Omental fat pad (tissue), 4 donors: ENCODE measurements around the gene TTC9C. TPM values are rescaled to one million over a fixed set of nuclear protein-coding genes. Genes with fewer than 3 reads are reported as not detected.

Experiments
- ATAC-seq: fragments of 150-250 bp; one replicate; pipeline ENCODE4 v1.9.1; 2016; ENCODE audit warnings: mild to moderate bottlenecking, moderate library complexity; ENCODE audit not compliant: low FRiP score
- DNase-seq: peaks from one replicate; pipeline ENCODE4 v3.0.0-alpha.2; 2019; ENCODE audit warnings: low spot score
- total RNA-seq, 4 donors: library from RNA; depleted of rRNA; stranded (reverse); fragments of >200 nt; gene quantifications; one replicate each; pipeline ENCODE4 v1.1.0, GENCODE V29; 2016
- TF ChIP-seq, protein P1 (sequence below), 3 donors: fragments of 450-650 bp; IDR thresholded peaks; one replicate each; pipeline ENCODE4 v1.5.1; 2016 to 2017; ENCODE audit warnings: antibody characterized with exemption in 3 of 3, mild to moderate bottlenecking in 3 of 3, moderate library complexity in 2 of 3

Gene TTC9C
- total RNA-seq, 4 donors from 2014 or later = 13.8 to 24.4 (median 19.0) TPM

- DNase-seq = peak; percentile 58
- peak; percentile 81 for ATAC-seq
- TF ChIP-seq, protein P1, sequence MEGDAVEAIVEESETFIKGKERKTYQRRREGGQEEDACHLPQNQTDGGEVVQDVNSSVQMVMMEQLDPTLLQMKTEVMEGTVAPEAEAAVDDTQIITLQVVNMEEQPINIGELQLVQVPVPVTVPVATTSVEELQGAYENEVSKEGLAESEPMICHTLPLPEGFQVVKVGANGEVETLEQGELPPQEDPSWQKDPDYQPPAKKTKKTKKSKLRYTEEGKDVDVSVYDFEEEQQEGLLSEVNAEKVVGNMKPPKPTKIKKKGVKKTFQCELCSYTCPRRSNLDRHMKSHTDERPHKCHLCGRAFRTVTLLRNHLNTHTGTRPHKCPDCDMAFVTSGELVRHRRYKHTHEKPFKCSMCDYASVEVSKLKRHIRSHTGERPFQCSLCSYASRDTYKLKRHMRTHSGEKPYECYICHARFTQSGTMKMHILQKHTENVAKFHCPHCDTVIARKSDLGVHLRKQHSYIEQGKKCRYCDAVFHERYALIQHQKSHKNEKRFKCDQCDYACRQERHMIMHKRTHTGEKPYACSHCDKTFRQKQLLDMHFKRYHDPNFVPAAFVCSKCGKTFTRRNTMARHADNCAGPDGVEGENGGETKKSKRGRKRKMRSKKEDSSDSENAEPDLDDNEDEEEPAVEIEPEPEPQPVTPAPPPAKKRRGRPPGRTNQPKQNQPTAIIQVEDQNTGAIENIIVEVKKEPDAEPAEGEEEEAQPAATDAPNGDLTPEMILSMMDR (IDR thresholded peaks at IDR 0.05) = peak in 1 of 3 donors; percentile 92
Observed at GRCh38 chr11:62786318-62787004, 58.2 kb downstream of the TTC9C start.

DNA sequence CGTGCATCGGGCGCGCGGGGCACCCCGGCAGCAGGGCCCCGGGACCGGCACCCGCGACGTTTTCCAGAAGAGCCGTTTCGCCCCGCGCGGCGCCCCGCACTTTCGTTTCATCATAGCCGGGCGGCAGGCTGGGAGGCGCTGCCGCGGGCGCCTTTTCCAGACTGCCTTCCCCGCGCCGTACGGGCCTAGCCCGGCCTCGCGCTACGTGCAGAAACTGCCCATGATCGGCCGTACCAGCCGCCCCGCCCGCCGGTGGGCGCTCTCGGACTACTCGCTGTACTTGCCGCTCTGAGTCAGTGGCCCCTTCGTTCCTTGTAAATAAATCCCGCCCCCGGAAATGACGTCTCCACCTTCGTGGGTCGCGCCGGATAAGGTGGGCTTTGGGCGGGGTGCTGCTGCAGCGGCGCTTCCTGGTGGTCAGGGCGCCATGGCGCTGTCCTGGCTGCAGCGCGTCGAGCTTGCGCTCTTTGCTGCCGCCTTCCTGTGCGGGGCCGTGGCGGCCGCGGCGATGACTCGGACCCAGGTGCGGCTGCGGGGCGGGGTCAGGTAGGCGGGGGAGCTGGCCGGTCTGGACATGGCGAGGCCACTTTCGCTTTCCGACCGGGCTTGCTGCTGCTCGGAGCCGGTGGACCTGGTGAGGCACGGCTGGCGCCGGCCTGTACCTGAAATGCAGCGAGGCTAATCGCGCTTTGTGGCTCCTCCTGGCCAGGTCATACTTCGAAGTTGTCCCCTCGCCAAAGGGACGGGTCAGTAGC is 58.9 kb downstream of the TTC9C start, which contains the start of gene TMEM179B:
Gene TMEM179B, plus strand, starts transcription at position 398 of the 755 bp plus-strand sequence. Its CDS starts 30 bp downstream, at position 428.
- TF ChIP-seq, protein P1 (IDR thresholded peaks at IDR 0.05) = peak in 1 of 3 donors; percentile 56
- ATAC-seq (peak; percentile 91), DNase-seq (peak; percentile 99)

Other genes starting within 250 kb of the TTC9C start
- gene AHNAK, start 181.7 kb upstream of the TTC9C start, total RNA-seq = 1,000 to 10,000 TPM in 3 of 4 donors, 100 to 1,000 TPM in 1; 874 to 1,336 (median 1,047) TPM
- gene EEF1G, start 154.6 kb upstream of the TTC9C start, total RNA-seq = 1,000 to 10,000 TPM; 1,194 to 1,561 (median 1,267) TPM
- gene TUT1, start 137.0 kb upstream of the TTC9C start, total RNA-seq = 10 to 100 TPM in 3 of 4 donors, 1 to 10 TPM in 1; 7.9 to 11.0 (median 10.5) TPM
- 100 to 1,000 TPM in 2 of 4 donors, 10 to 100 TPM in 2; 77.1 to 172 (median 89.6) TPM for gene MTA2, start 126.6 kb upstream of the TTC9C start, total RNA-seq
- gene EML3, start 115.7 kb upstream of the TTC9C start, total RNA-seq = 10 to 100 TPM; 40.7 to 68.6 (median 52.0) TPM
- 10 to 100 TPM in 3 of 4 donors, 1 to 10 TPM in 1; 7.9 to 12.7 (median 11.4) TPM for gene ROM1, start 115.2 kb upstream of the TTC9C start, total RNA-seq
- gene B3GAT3, start 106.5 kb upstream of the TTC9C start, total RNA-seq = 10 to 100 TPM; 18.8 to 40.7 (median 23.2) TPM
- gene GANAB, start 81.9 kb upstream of the TTC9C start, total RNA-seq = 100 to 1,000 TPM; 108 to 166 (median 128) TPM
- 10 to 100 TPM; 11.9 to 27.7 (median 17.2) TPM for gene INTS5, start 75.2 kb upstream of the TTC9C start, total RNA-seq
- gene C11orf98, start 63.3 kb upstream of the TTC9C start, total RNA-seq = 10 to 100 TPM; 18.3 to 42.9 (median 33.3) TPM
- 10 to 100 TPM in 1 of 4 donors, 1 to 10 TPM in 3; 2.8 to 18.4 (median 7.0) TPM for gene CSKMT, start 63.2 kb upstream of the TTC9C start, total RNA-seq
- 1 to 10 TPM; 7.3 to 9.9 (median 8.2) TPM for gene UQCC3, start 56.8 kb upstream of the TTC9C start, total RNA-seq
- gene LBHD1, start 56.2 kb upstream of the TTC9C start, total RNA-seq = 1 to 10 TPM; 3.0 to 6.8 (median 5.7) TPM
- 100 to 1,000 TPM; 135 to 196 (median 167) TPM for gene UBXN1, start 49.4 kb upstream of the TTC9C start, total RNA-seq
- gene LRRN4CL, start 39.0 kb upstream of the TTC9C start, total RNA-seq = 10 to 100 TPM; 30.9 to 49.3 (median 44.5) TPM
- gene BSCL2, start 21.1 kb upstream of the TTC9C start, total RNA-seq = 10 to 100 TPM; 37.1 to 51.2 (median 48.2) TPM
- gene GNG3, start 20.8 kb upstream of the TTC9C start, total RNA-seq = not detected
- 10 to 100 TPM; 10.7 to 42.6 (median 25.2) TPM for gene HNRNPUL2, start 1.0 kb upstream of the TTC9C start, total RNA-seq
- gene ZBTB3, start 25.7 kb downstream of the TTC9C start, total RNA-seq = 1 to 10 TPM; 5.3 to 7.3 (median 5.8) TPM
- gene POLR2G, start 33.1 kb downstream of the TTC9C start, total RNA-seq = 10 to 100 TPM; 37.9 to 57.9 (median 50.5) TPM
- gene TAF6L, start 42.9 kb downstream of the TTC9C start, total RNA-seq = 10 to 100 TPM; 11.7 to 20.3 (median 14.9) TPM
- 10 to 100 TPM; 36.4 to 69.7 (median 57.1) TPM for gene TMEM179B, start 58.9 kb downstream of the TTC9C start, total RNA-seq
- 10 to 100 TPM; 20.8 to 45.1 (median 30.3) TPM for gene TMEM223, start 63.5 kb downstream of the TTC9C start, total RNA-seq
- gene NXF1, start 77.0 kb downstream of the TTC9C start, total RNA-seq = 100 to 1,000 TPM in 1 of 4 donors, 10 to 100 TPM in 3; 51.9 to 101 (median 78.3) TPM
- 10 to 100 TPM; 32.2 to 43.1 (median 37.4) TPM for gene STX5, start 103.6 kb downstream of the TTC9C start, total RNA-seq
- gene TEX54, start 104.4 kb downstream of the TTC9C start, total RNA-seq = not detected
- gene WDR74, start 111.1 kb downstream of the TTC9C start, total RNA-seq = 100 to 1,000 TPM in 1 of 4 donors, 10 to 100 TPM in 3; 32.3 to 138 (median 40.8) TPM
- 100 to 1,000 TPM; 110 to 239 (median 191) TPM for gene SLC3A2, start 152.4 kb downstream of the TTC9C start, total RNA-seq
- not detected for gene CHRM1, start 192.9 kb downstream of the TTC9C start, total RNA-seq